Measurements from ENCODE around the gene NHS. TPM values are rescaled to one million over a fixed set of nuclear protein-coding genes. Genes with fewer than 3 reads are reported as not detected.

The NHS gene
- total RNA-seq, 1 experiment from 2014 or later = 19.5 TPM

GRCh38 chrX:17779434-17779833 lies 404.4 kb downstream of the NHS start:
- H3K36me3 Mint-ChIP-seq (ENCODE audit: insufficient read depth, unreplicated experiment) = no peaks in the 10 kb centered on the region
- H3K4me1 Mint-ChIP-seq (ENCODE audit: low read depth, unreplicated experiment) = no peaks in the 10 kb centered on the region
- H3K27ac Mint-ChIP-seq (ENCODE audit: unreplicated experiment) = no peak overlapping the region
- CTCF ChIA-PET = no interaction called here
- H3K4me3 Mint-ChIP-seq (ENCODE audit: low read depth, unreplicated experiment) = no peak overlapping the region
- H3K27me3 Mint-ChIP-seq (ENCODE audit: unreplicated experiment) = peaks cover 31% of the 10 kb centered on the region
- BruUV-seq (replicated peaks) = no TSS peak
- intact Hi-C loops (cut with micrococcal nuclease; ENCODE audit: unreplicated experiment) = no loop called here
- no peak for TF ChIP-seq CTCF (IDR thresholded peaks at IDR 0.05; ENCODE audit: unreplicated experiment)
- DNase-seq = no peak
- peaks cover 4% of the 10 kb centered on the region for H3K9me3 Mint-ChIP-seq (ENCODE audit: low read depth, unreplicated experiment)

Small RNA genes within 50 kb of the gene (microRNA-seq; reads per million reads assigned to microRNA genes)
- gene MIR4768 = not detected

All from Calu3 (cell line).